ENCODE results near the gene RGMA.

RGMA gene

GRCh38 chr15:93091465-93091864 lies 2.5 kb upstream of the RGMA start:
- DNase-seq = no peak

DNA sequence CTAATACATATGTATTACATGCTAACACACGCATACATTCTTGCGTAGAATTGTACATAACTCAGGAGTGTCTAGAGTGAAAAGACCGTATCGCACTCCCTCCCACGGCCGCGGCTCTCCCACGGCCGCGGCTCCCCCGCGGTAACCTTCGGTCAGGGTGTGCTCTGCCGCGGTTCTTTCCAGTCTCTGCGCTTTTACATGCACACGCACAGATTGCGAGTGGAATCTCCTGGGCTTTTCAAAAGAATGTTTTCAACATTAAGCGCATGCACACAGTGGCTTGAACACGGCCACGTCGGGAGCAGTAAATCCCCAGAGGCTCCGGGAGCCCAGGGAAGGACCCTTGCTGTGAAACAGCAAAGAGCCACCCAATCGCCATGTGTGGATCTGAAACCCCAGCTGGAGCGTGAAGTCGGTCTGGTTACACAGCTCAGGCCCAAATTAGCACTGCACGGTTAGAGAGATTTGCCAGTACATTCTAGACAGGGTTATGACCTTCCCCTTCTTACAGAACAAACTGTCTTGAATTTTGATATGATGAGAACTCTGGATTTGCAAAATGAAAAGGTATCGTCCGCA lies 805 bp upstream of the RGMA start:
- no peak for DNase-seq

- no peak for DNase-seq
These were observed 621 bp downstream of the RGMA start for GRCh38 chr15:93088200-93088980.

DNA sequence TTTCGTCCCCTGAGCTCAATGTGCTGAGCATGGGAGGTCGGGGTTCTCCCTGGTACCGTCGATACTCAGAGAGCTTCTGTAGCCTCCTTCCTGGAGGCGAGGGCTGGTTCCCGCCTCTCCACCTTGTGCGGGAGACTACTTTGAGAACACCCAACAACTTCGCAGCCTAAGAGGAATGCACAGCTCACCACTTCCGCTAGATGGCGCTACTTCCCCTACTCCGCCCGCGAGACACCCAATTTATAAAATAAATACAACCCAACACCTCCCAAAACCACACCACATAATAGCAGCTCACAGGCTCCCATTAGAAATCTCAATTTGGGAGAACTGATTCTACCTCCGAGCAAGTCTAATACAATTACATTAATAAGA lies 1.2 kb downstream of the RGMA start:
- DNase-seq = peak; percentile 42

GRCh38 chr15:93086791-93087190 lies 2.2 kb downstream of the RGMA start:
- no peak for DNase-seq

DNA sequence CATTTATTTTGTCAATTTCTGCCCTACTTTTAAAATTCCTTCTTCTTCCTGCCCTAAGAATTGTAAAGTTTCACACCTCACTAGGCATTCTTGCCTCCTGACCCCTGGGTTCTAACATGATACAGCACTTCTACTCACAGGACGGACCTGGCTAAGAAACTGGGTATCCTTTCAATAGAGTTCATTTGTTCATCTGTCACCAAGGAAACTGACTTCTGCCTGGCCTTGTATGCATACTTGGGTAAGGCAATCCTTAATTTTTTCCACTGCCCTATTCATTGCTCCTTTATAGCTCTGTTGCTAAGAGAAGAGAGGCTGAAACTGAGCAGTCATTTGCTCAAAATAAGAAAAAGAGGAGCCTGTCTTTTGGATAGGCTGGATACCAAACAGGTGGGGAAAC lies 3.3 kb downstream of the RGMA start:
- no peak for DNase-seq

- no peak for DNase-seq
These were observed 6.2 kb downstream of the RGMA start for GRCh38 chr15:93082861-93083260.

DNA sequence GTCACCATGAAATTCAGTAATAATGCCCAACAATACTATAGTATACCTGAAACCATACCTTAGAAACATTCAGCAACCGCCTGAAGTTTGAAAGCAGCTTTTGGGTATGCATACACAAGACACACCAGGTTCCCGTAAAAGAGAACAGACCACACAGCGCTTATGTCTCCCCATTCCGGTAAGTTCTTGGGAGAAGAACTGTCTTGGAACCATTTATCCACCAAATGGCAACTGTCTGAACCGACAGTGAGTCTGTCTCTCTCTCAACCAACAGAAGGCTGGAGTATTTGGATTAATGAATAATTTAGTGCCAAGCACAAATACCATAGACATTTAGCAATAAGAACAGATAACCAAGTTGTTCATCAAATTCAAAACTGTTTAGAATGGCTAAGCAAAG lies 7.6 kb downstream of the RGMA start:
- DNase-seq = no peak

GRCh38 chr15:93080451-93080850 lies 8.6 kb downstream of the RGMA start:
- no peak for DNase-seq

DNA sequence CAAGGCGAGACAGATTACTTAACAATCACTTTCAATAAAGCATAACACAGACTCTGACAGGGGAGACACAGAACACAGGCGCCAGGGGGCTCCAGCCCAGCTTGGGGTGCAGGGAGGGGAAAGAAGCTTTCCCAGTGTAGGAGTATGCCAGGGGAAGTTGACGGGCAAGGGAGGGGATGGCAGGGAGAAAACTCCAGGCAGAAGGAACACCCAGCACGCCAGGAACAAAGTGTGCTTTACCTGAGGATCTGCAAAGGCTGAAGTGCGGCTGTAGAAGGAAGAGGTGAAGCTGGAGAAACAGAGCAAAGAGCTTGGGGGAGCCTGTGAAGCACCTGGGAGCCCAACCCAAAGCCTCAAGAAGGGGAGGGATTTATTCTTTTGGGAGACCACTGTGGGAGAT lies 12.1 kb downstream of the RGMA start:
- no peak for DNase-seq

DNA sequence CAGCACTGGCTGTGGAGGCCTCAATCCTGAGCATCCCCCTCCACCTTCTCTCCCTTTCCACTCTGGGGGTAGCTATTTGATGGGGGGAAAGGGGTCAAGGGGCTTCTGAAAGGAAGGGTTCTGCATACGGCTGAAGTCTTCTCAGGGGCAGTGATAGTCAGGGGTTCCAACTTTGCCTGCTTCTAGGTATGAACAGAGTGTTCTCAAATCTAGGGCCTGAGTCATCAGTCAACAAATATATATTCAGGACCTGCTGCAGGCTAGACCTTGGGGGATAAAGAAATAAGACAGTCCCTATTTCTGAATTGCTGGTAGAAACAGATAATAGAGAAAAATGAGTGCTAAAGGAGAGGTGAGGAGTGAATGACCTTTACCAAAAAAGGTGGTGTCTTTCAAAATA lies 12.8 kb downstream of the RGMA start:
- DNase-seq = no peak

- DNase-seq = no peak
These were observed 14.4 kb downstream of the RGMA start for GRCh38 chr15:93074599-93074998.

DNA sequence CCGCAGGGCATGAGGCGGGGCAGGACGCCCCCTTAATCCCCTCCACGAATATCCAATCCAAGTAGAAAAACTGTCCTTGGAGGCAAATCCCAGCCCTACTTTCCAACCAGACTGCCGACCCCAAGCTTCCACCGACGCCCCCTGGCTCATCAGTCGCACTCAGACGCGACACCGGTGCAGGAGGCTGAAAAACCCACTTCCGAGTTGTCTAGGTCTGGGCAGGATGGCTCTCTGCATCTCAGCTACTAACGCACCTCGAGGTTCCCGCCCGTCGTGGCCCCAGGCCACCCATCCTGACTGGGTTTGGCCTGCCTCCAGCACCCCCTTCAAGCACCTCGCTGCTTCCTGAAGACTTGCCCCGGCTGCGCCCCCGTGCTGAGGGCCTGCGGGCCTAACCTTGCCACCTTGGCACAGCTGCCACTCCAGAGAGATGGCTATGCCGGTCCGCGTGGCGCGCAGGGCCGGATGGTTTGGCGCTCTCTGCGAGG lies 15.5 kb downstream of the RGMA start:
- no peak for DNase-seq

GRCh38 chr15:93072411-93073394 lies 16.3 kb downstream of the RGMA start:
- no peak for DNase-seq

DNA sequence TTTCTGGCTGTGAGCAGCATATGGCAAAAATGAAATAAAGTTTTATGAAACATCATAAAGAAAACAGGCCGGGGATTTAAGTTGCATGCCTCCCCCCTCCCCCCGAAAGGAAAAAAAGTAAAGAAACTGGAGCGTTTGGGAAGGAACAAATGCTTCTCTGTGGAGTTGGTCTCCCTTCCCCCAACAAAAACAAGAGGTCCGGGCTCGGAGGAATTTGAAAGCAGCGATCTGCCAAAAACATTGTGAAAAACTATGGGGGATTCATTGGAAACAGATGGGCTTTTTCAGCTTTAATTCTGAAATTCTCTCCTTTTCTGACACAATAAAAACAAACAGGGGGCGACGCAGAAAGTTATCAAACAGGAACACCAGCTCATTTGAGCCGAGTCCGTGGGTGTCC lies 17.0 kb downstream of the RGMA start:
- no peak for DNase-seq

- no peak for DNase-seq
These were observed 17.5 kb downstream of the RGMA start for GRCh38 chr15:93071469-93071936.

DNA sequence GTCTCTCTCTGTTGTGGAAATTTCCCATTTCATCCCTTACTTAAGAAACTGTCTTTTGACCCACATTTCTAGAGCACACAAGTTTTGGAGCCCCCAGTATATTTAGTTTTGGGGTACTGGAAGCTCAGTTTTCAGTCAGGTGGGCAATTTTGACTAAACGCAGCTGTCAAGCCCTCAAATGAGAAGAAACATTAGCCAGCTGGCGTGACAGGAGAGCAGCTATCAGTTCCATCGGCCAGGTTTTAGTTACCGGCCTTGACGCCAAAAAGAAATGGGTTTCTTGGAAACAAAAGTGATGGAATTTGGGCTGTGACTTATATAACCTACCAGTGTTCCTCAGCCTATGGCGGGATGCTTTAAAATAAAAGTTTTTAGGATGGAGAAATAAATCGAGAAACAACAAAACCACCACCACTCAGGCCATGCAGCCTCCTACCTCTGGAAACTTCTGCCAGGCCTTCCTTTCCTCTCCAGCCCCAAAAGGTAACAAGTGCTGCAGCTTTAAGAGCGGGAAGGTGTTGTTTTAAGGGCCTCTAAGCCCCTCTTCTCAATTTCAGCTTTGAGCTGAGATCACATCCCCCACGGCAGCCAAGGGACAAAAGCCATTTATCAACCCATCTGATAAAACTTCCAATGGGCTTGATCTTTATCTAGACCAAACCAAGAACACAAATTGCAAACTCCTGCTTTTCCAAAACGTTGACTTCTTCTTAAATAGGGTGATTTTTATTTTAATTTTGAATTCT lies 18.3 kb downstream of the RGMA start:
- no peak for DNase-seq

DNA sequence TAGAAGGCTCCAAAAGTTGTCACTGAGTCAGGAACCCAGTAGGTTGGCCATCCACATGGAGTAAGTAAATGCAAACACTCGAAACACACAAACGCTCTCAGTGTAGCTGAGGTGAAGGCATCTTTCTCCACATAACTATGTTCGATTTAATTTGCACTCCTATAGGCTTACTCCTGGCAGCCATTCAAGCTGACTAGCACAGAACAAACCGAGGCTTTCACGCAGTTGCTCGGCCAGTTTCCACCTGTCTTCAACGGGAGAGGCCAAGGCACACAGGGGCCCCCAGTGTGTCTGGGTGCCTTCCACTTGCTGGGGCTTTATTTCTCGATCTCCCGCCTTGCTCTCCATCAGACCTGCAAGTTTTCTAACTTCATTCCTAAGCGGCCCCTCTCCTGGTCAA lies 18.9 kb downstream of the RGMA start:
- DNase-seq = no peak

GRCh38 chr15:93068581-93069199 lies 20.3 kb downstream of the RGMA start:
- DNase-seq = no peak

GRCh38 chr15:93067649-93068085 lies 21.3 kb downstream of the RGMA start:
- DNase-seq = no peak

DNA sequence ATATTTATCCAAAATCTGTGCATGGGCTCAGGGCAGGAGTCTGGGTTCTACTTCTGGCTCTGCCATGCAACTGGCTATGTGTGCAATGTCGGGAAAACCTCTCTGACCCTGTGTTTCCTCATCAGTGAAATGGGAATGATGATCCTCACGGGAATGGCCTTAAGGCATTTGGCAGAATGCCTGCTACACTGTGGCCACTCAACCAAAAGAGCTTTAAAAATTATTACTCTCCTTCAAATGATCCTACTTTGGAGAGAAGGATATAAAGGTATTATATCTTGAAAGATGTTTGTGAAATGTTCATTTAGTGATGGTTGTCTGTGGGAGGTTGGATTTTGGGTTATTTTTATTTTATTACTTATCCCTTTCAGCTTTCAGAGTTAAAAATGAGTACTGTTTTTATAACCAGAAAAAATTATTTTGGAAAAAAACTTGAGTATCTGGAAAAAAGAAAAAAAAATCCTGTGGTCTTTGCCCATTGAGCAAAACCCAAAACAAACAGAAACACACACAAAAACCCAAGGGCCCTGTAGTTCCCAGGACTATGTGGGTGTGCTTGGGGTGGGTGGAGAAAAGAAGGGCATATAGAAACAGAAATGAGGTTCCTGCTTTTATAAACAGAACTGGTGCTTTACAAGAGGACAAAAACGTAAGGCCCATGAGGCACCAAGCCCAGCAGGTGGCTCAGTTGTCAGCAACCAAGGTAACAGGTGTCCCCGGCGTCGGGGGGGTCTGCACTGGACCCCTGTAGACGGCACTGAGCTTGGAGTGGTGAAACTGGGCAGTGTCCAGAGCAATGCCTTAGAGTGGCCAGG lies 22.0 kb downstream of the RGMA start:
- DNase-seq = no peak
